Activated naive CD4-positive, alpha-beta T cell treated with anti-CD3 and anti-CD28 coated beads, Interleukin-2, amount 10 ng/mL, durations not matched to agents 7 days and 5 days (primary cell): ENCODE results near the gene EFCAB13.
"Not testable (repeated sequence)": the region's sequence is repeated elsewhere in the genome, so short reads cannot be mapped to it uniquely, and the experiment has no call there.

Source experiments
- CTCF ChIA-PET: fragments of 350-600 bp; sonication (Branson Sonifier 250); formaldehyde crosslinking; loops from one replicate; lab custom pipeline; 2021; ENCODE audit warnings: antibody characterized with exemption; lab: Charles Lee
- DNase-seq: peaks from one replicate; pipeline ENCODE4 v3.0.0-alpha.2; 2020
- H3K27ac Mint-ChIP-seq: one replicate; pipeline ENCODE4 v1.8.0; 2021; ENCODE audit warnings: mild to moderate bottlenecking, moderate library complexity, mixed read lengths
- H3K27me3 Mint-ChIP-seq: one replicate; pipeline ENCODE4 v1.8.0; 2021; ENCODE audit warnings: mild to moderate bottlenecking, mixed read lengths
- H3K36me3 Mint-ChIP-seq: one replicate; pipeline ENCODE4 v1.8.0; 2021; ENCODE audit warnings: mixed read lengths
- H3K4me1 Mint-ChIP-seq: one replicate; pipeline ENCODE4 v1.8.0; 2021; ENCODE audit warnings: mixed read lengths
- H3K4me3 Mint-ChIP-seq: one replicate; pipeline ENCODE4 v1.8.0; 2021; ENCODE audit warnings: mild to moderate bottlenecking, moderate library complexity, mixed read lengths
- H3K9me3 Mint-ChIP-seq: one replicate; pipeline ENCODE4 v1.8.0; 2021; ENCODE audit warnings: mixed read lengths

Gene EFCAB13

DNA sequence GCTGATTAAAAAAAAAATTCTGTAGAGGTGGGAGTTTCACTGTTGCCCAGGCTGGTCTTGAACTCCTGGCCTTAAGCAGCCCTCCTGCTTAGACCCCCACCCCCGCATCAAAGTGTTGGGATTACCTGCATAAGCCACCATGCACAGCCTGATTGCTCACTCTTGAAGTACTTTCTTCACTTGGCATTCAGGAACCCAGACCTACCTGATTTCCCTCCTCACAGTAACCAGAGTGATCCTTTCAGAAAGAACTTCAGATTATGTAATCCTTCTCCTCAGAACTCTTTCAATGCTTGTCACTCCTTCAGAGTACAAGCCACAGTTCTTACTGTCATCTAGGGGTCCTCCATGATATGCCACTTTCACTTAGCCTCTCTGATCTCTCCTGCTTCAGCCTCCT, 1.4 kb downstream of the EFCAB13 start:
- DNase-seq = no peak
- CTCF ChIA-PET = interaction anchor here (0.6 kb wide), 1 partner anchor 15 kb away, joined by 5 read pairs; no protein-coding TSS in a partner anchor
- H3K9me3 Mint-ChIP-seq = no peaks in the 10 kb centered on the region
- peak overlapping the region; percentile 99 for H3K4me3 Mint-ChIP-seq
- peaks cover 3% of the 10 kb centered on the region for H3K36me3 Mint-ChIP-seq
- H3K4me1 Mint-ChIP-seq = peaks cover 25% of the 10 kb centered on the region
- peaks cover 39% of the 10 kb centered on the region for H3K27me3 Mint-ChIP-seq
- peak overlapping the region; percentile 12 for H3K27ac Mint-ChIP-seq

DNA sequence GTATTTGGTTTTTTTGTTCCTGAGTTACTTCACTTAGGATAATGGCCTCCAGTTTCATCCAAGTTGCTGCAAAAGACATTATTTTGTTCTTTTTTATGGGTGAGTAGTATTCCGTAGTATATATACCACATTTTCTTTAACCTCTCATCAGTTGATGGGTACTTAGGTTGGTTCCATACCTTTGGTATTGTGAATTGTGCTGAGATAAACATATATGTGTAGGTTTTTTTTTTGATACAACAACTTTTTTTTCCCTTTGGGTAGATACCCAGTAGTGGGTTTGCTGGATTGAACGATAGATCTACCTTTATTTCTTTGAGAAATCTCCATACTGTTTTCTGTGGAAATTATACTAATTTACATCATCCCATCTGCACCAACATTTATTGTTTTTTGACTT, 6.8 kb downstream of the EFCAB13 start:
- no peak overlapping the region for H3K4me3 Mint-ChIP-seq
- peaks cover 5% of the 10 kb centered on the region for H3K36me3 Mint-ChIP-seq
- CTCF ChIA-PET = no interaction called here
- peaks cover under 1% of the 10 kb centered on the region for H3K27me3 Mint-ChIP-seq
- H3K9me3 Mint-ChIP-seq = no peaks in the 10 kb centered on the region
- DNase-seq = no peak
- H3K27ac Mint-ChIP-seq = no peak overlapping the region
- peaks cover under 1% of the 10 kb centered on the region for H3K4me1 Mint-ChIP-seq

DNA sequence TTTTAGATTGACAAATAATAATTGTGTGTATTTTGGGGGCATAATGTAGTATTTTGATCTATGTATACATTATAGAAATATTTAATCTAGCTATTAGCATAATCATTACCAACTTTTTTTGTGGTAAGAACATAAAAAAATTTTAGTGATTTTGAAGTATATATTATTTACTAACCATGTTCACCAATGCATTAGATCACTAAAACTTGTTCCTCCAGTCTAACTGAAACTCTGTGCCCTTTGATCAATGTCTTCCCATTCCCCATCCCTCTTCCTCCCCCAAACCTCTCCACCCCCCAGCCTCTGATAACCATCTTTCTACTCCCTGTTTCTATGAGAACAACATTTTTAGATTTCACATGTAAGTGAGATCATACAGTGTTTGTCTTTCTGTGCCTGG, 8.5 kb downstream of the EFCAB13 start:
- Mint-ChIP-seq H3K36me3 (peaks cover 5% of the 10 kb centered on the region), H3K4me3 (no peak overlapping the region), H3K27ac (no peak overlapping the region), H3K4me1 (no peaks in the 10 kb centered on the region), H3K27me3 (no peaks in the 10 kb centered on the region), H3K9me3 (no peaks in the 10 kb centered on the region)
- CTCF ChIA-PET = no interaction called here
- DNase-seq = no peak

DNA sequence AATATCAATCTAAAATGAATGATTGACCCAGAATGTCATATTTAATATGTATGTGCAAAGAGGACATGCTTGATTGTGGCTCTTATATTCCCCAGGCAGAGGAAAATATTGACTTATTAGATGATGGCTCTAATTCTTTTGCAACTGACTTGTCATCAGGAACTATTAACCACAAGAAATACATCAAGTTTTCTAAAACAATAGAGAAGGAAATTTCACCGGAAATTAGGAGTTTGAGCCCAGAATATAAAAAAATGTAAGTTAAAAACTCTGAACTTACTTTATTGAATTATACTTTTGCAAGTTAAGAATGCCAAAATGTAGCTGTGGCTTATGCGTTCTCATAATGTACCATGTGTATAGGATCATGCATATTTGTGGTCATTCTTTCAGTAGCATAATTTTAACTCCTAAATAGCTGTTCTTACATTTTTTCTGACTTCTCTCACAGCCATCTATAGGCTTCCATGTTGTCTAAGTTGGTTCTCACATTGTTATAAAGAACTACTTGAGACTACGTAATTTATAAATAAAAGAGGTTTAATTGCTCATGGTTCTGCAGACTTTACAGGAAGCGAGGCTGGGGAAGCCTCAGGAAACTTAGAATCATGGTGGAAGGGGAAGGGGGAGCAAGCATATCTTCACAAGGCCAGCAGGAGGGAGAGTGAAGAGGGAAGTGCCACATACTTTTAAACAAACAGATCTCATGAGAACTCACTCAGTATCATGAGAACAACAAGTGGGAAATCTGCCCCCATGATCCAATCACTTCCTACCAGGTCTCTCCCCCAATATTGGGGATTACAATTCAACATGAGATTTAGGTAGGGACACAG, 11.6 kb downstream of the EFCAB13 start:
- Mint-ChIP-seq H3K4me3 (no peak overlapping the region), H3K27me3 (no peaks in the 10 kb centered on the region), H3K9me3 (no peaks in the 10 kb centered on the region), H3K36me3 (peaks cover 5% of the 10 kb centered on the region), H3K27ac (no peak overlapping the region), H3K4me1 (no peaks in the 10 kb centered on the region)
- no peak for DNase-seq
- CTCF ChIA-PET = no interaction called here

DNA sequence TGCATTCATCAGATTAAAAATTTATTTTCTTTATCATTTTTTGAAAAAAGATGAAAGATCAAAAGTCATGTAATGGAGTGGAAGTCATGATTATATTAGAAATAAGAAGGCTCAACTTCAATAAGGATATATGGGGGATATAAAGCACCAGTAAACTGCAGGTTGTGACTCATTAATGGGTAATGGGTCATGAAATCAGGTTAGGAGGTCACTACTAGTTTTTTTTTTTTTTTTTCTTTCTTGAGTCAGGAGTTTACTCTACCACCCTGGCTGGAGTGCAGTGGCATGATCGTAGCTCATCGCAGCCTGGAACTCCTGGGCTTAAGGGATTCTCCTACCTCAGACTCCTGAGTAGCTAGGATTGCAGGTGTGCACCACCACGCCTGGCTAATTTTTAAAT, 14.3 kb downstream of the EFCAB13 start:
- Mint-ChIP-seq H3K36me3 (no peaks in the 10 kb centered on the region), H3K27ac (no peak overlapping the region), H3K4me1 (no peaks in the 10 kb centered on the region), H3K27me3 (no peaks in the 10 kb centered on the region), H3K9me3 (no peaks in the 10 kb centered on the region), H3K4me3 (no peak overlapping the region)
- no peak for DNase-seq
- CTCF ChIA-PET = interaction anchor here (0.6 kb wide), 1 partner anchor 99 kb away, joined by 3 read pairs; no protein-coding TSS in a partner anchor

DNA sequence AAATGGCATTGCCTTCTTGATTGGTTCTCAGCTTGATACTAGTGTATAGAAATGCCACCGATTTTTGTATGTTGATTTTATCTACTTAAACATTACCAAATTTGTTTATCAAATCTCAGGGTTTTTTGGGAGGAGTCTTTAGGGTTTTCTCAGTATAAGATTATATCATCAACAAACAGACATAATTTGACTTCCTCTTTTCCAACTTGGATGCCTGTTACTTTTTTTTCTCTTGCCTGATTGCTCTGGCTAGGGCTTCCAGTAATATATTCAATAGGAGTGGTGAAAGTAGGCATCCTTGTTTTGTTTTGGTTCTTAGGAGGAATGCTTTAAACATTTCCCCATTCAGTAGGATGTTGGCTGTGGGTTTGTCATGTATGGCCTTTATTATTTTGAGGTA, 29.1 kb downstream of the EFCAB13 start:
- Mint-ChIP-seq H3K9me3 (peaks cover 3% of the 10 kb centered on the region), H3K36me3 (no peaks in the 10 kb centered on the region), H3K27me3 (no peaks in the 10 kb centered on the region), H3K4me1 (peaks cover 9% of the 10 kb centered on the region), H3K27ac (no peak overlapping the region), H3K4me3 (no peak overlapping the region)
- CTCF ChIA-PET = no interaction called here
- DNase-seq = no peak

GRCh38 chr17:47358652-47359051, 34.9 kb downstream of the EFCAB13 start:
- peaks cover 8% of the 10 kb centered on the region for H3K4me1 Mint-ChIP-seq
- CTCF ChIA-PET = no interaction called here
- H3K27me3 Mint-ChIP-seq = no peaks in the 10 kb centered on the region
- H3K4me3 Mint-ChIP-seq = no peak overlapping the region
- DNase-seq = no peak
- H3K27ac Mint-ChIP-seq = no peak overlapping the region
- H3K36me3 Mint-ChIP-seq = no peaks in the 10 kb centered on the region
- peaks cover 3% of the 10 kb centered on the region for H3K9me3 Mint-ChIP-seq

GRCh38 chr17:47363171-47363570, 39.4 kb downstream of the EFCAB13 start:
- H3K4me3 Mint-ChIP-seq = no peak overlapping the region
- DNase-seq = no peak
- CTCF ChIA-PET = interaction anchor here (0.9 to 3.3 kb wide), 2 partner anchors 8 to 252 kb away, joined by 3 to 24 read pairs; no protein-coding TSS in a partner anchor
- H3K9me3 Mint-ChIP-seq = no peaks in the 10 kb centered on the region
- no peaks in the 10 kb centered on the region for H3K36me3 Mint-ChIP-seq
- H3K4me1 Mint-ChIP-seq = no peaks in the 10 kb centered on the region
- no peak overlapping the region for H3K27ac Mint-ChIP-seq
- no peaks in the 10 kb centered on the region for H3K27me3 Mint-ChIP-seq

GRCh38 chr17:47367257-47367656, 43.5 kb downstream of the EFCAB13 start:
- CTCF ChIA-PET = no interaction called here
- H3K9me3 Mint-ChIP-seq = peaks cover under 1% of the 10 kb centered on the region
- H3K4me1 Mint-ChIP-seq = no peaks in the 10 kb centered on the region
- H3K27ac Mint-ChIP-seq = no peak overlapping the region
- H3K4me3 Mint-ChIP-seq = no peak overlapping the region
- no peaks in the 10 kb centered on the region for H3K27me3 Mint-ChIP-seq
- DNase-seq = no peak
- no peaks in the 10 kb centered on the region for H3K36me3 Mint-ChIP-seq

DNA sequence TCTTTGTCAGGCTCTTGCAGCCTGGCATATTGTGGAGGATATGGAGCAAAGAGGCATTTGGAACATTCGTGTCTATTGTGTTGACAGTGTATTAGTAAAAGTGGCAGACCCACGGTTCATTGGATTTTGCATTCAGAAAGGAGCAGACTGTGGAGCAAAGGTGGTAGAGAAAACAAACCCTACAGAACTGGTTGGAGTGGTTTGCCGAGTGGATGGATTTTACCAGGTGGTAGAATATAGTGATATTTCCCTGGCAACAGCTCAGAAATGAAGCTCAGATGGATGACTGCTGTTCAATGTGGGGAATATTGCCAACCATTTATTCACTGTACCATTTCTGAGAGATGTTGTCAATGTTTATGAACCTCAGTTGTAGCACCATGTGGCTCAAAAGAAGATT, 44.5 kb downstream of the EFCAB13 start:
- CTCF ChIA-PET = no interaction called here
- H3K27me3 Mint-ChIP-seq = no peaks in the 10 kb centered on the region

DNA sequence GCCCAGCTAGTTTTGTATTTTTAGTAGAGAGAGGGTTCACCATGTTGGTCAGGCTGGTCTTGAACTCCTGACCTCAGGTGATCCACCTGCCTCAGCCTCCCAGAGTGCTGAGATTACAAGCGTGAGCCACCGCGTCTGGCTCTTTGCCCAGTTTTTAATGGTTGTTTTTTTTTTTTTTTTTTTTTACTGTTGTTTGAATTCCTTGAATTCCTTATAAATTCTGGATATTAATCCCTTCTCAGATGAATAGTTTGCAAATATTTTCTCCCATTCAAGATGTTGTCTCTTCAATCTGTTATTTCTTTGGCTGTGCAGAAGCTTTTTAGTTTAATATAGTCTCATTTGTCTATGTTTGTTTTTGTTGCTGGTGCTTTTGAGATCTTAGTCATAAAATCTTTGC, 47.1 kb downstream of the EFCAB13 start:
- H3K9me3 Mint-ChIP-seq = peaks cover 11% of the 10 kb centered on the region
- H3K36me3 Mint-ChIP-seq, H3K4me1 Mint-ChIP-seq, H3K27me3 Mint-ChIP-seq, H3K4me3 Mint-ChIP-seq, DNase-seq, CTCF ChIA-PET, H3K27ac Mint-ChIP-seq: not testable (repeated sequence)

More for the DNA sequence above, 44.5 kb downstream of the EFCAB13 start:
- peaks cover 9% of the 10 kb centered on the region for H3K9me3 Mint-ChIP-seq
- H3K4me3 Mint-ChIP-seq = no peak overlapping the region
- no peak overlapping the region for H3K27ac Mint-ChIP-seq
- DNase-seq = no peak
- H3K4me1 Mint-ChIP-seq = no peaks in the 10 kb centered on the region
- H3K36me3 Mint-ChIP-seq = peaks cover 4% of the 10 kb centered on the region

- H3K36me3 Mint-ChIP-seq = peaks cover 4% of the 10 kb centered on the region
- CTCF ChIA-PET = no interaction called here
- no peak for DNase-seq
- H3K4me3 Mint-ChIP-seq = no peak overlapping the region
- H3K9me3 Mint-ChIP-seq = peaks cover 11% of the 10 kb centered on the region
- H3K4me1 Mint-ChIP-seq = no peaks in the 10 kb centered on the region
- no peak overlapping the region for H3K27ac Mint-ChIP-seq
- H3K27me3 Mint-ChIP-seq = peaks cover 3% of the 10 kb centered on the region
These were observed 49.2 kb downstream of the EFCAB13 start for GRCh38 chr17:47373002-47373401.

DNA sequence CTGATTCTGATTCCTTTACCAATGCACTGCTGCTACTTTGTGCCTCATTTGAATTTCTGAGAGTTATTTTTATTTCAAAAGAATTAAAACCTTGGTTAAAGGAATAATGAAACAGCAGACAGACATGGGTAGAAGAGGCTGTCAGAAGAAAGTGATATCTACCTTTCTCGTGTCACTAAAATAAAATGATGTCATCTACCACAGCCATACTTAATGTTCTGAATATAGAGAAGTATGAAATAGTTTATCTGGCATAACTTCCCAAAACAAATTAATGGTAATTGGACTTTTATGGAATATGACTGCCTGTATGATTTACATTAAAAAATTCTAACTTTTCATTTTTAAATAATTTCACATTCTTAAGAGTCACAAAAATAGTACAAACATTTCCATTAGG, 52.5 kb downstream of the EFCAB13 start:
- Mint-ChIP-seq H3K27me3 (peaks cover 3% of the 10 kb centered on the region), H3K27ac (no peak overlapping the region), H3K4me1 (no peaks in the 10 kb centered on the region), H3K4me3 (no peak overlapping the region), H3K9me3 (peaks cover 11% of the 10 kb centered on the region), H3K36me3 (peaks cover 4% of the 10 kb centered on the region)
- CTCF ChIA-PET = no interaction called here
- no peak for DNase-seq

DNA sequence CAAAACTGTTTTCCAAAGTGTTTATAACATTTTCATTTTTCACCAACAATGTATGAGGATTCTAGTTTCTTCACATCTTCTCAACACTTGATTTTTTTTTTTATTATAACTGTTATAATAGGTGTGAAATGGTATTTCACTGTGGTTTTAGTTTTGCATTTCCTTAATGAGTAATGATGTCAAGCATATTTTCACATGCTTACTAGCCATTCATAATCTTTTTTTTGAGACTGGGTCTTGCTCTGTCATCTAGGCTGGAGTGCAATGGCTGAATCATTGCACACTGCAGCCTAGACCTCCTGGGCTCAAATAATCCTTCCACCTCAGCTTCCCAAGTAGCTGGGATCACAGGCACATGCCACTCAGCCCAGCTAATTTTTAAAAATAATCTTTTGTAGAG, 65.1 kb downstream of the EFCAB13 start:
- peaks cover 2% of the 10 kb centered on the region for H3K36me3 Mint-ChIP-seq
- CTCF ChIA-PET = no interaction called here

DNA sequence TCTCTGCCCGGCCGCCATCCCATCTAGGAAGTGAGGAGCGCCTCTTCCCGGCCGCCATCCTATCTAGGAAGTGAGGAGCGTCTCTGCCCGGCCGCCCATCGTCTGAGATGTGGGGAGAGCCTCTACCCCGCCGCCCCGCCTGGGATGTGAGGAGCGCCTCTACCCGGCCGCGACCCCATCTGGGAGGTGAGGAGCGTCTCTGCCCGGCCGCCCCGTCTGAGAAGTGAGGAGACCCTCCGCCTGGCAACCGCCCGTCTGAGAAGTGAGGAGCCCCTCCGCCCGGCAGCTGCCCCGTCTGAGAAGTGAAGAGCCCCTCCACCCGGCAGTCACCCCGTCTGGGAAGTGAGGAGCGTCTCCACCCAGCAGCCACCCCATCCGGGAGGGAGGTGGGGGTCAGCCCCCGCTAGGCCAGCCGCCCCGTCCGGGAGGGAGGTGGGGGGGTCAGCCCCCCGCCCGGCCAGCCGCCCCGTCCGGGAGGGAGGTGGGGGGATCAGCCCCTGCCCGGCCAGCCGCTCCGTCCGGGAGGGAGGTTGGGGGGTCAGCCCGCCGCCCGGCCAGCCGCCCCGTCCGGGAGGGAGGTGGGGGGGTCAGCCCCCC, 73.9 kb downstream of the EFCAB13 start:
- H3K36me3 Mint-ChIP-seq, H3K4me1 Mint-ChIP-seq, H3K4me3 Mint-ChIP-seq, H3K9me3 Mint-ChIP-seq, H3K27ac Mint-ChIP-seq, DNase-seq, CTCF ChIA-PET, H3K27me3 Mint-ChIP-seq: not testable (repeated sequence)

More for the DNA sequence above, 65.1 kb downstream of the EFCAB13 start:
- H3K4me1 Mint-ChIP-seq = no peaks in the 10 kb centered on the region
- no peak overlapping the region for H3K27ac Mint-ChIP-seq
- H3K4me3 Mint-ChIP-seq = no peak overlapping the region
- no peak for DNase-seq
- H3K9me3 Mint-ChIP-seq = peaks cover 11% of the 10 kb centered on the region
- H3K27me3 Mint-ChIP-seq = no peaks in the 10 kb centered on the region
